Esophagus muscularis mucosa (tissue), 3 donors: ENCODE data around the gene CCDC146.

Experiments used
- CTCF ChIP-seq, 3 experiments: fragments of 200-600 bp in 2 of 3; fragments of 450-650 bp in 1 of 3; sonication (generic) in 2 of 3; IDR thresholded peaks; one replicate each; pipeline ENCODE4 v1.5.1; 2017 to 2019; ENCODE audit warnings: antibody characterized with exemption in 3 of 3, mild to moderate bottlenecking in 2 of 3, moderate library complexity in 1 of 3
- POLR2AphosphoS5 ChIP-seq, 2 donors: sonication (generic); formaldehyde crosslinking; IDR thresholded peaks; one replicate each; pipeline ENCODE4 v1.6.1; 2017; ENCODE audit warnings: antibody characterized with exemption in 2 of 2

GRCh38 chr7:77242554-77242953 lies 120.1 kb downstream of the CCDC146 start:
- no peak for TF ChIP-seq CTCF (IDR thresholded peaks at IDR 0.05)
- TF ChIP-seq POLR2AphosphoS5 (IDR thresholded peaks at IDR 0.05), result no peak
